Measurements from ENCODE around the gene NOSIP.

The NOSIP gene

DNA sequence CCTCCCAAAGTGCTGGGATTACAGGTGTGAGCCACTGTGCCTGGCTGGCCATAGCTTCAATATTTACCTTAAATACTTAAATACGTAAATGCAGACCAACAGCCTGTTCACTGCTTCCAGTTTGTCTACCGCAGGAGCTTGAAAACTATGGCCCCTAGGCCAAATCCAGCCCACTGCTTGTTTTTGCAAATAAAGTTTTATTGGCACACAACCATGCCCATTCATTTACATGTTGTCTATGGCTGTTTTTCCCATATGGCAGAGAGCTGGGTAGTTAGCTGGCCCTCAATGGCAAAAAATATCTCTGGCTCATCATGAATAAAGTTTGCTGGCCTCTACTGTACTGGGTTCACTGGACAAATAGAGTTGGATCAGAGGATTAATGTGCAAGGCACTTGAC lies 22.4 kb upstream of the NOSIP start:
- H3K4me3 Mint-ChIP-seq: no peak overlapping the region
- H3K27ac Mint-ChIP-seq: no peak overlapping the region
- no peak for DNase-seq
- ATAC-seq (replicated peaks): no peak
- H3K9me3 Mint-ChIP-seq: no peaks in the 10 kb centered on the region
- peaks cover 42% of the 10 kb centered on the region for H3K36me3 Mint-ChIP-seq (ENCODE audit: insufficient read depth)
- peaks cover 19 to 24% of the 10 kb centered on the region in 2 donors for H3K4me1 Mint-ChIP-seq (ENCODE audit: low read depth in 2 of 2)
- no peaks in the 10 kb centered on the region for H3K27me3 Mint-ChIP-seq

- DNase-seq (no peak), ATAC-seq (replicated peaks) (no peak)
- Mint-ChIP-seq H3K4me3 (no peak overlapping the region), H3K27ac (no peak overlapping the region), H3K4me1 (ENCODE audit: low read depth in 2 of 2) (peaks cover 18 to 19% of the 10 kb centered on the region in 2 donors), H3K36me3 (ENCODE audit: insufficient read depth) (peaks cover 33% of the 10 kb centered on the region), H3K9me3 (no peaks in the 10 kb centered on the region), H3K27me3 (no peaks in the 10 kb centered on the region)
These were observed 21.2 kb upstream of the NOSIP start for GRCh38 chr19:49601482-49602038.

DNA sequence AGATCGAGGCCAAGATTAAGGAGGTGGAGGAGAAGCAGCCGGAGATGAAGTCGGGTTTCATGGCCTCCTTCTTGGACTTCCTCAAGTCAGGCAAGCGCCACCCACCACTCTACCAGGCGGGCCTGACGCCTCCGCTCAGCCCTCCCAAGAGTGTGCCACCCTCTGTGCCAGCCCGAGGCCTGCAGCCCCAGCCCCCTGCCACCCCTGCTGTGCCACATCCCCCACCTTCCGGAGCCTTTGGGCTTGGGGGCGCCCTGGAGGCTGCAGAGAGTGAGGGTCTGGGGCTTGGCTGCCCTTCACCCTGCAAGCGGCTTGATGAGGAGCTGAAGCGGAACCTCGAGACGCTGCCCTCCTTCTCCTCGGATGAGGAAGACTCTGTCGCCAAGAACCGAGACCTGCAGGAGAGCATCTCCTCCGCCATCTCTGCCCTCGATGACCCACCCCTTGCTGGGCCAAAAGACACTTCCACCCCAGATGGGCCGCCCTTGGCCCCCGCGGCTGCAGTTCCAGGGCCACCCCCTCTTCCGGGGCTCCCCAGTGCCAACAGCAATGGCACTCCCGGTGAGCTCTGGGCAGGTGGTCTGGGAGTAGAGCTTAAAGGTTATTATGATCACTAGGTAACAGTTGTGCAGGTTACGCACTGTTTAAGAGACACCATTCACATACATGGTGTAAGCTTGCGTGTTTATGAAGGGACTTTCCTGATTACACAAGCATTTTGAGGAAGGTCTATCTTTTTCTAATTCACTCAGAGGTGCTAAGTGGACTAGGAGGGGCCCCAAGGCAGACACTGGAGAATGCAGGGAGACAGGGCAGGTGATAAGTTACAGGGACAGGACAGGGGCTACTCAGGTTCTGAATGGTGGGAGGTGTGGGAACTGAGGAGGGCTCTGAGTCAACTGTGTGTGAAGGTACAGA lies 19.3 kb upstream of the NOSIP start:
- Mint-ChIP-seq H3K4me3 (no peak overlapping the region), H3K4me1 (ENCODE audit: low read depth in 2 of 2) (peaks cover 15 to 20% of the 10 kb centered on the region in 2 donors), H3K36me3 (ENCODE audit: insufficient read depth) (peaks cover 33% of the 10 kb centered on the region), H3K27ac (peak overlapping the region; percentile 65 to 88), H3K27me3 (no peaks in the 10 kb centered on the region), H3K9me3 (no peaks in the 10 kb centered on the region)
- DNase-seq (no peak), ATAC-seq (replicated peaks) (no peak)

GRCh38 chr19:49597703-49597974 lies 17.3 kb upstream of the NOSIP start:
- DNase-seq (no peak), ATAC-seq (replicated peaks) (no peak)
- no peak overlapping the region for H3K4me3 Mint-ChIP-seq
- H3K27ac Mint-ChIP-seq: peak overlapping the region in 1 of 2 donors; percentile 57
- no peaks in the 10 kb centered on the region for H3K27me3 Mint-ChIP-seq
- no peaks in the 10 kb centered on the region for H3K9me3 Mint-ChIP-seq
- peaks cover 26 to 34% of the 10 kb centered on the region in 2 donors for H3K4me1 Mint-ChIP-seq (ENCODE audit: low read depth in 2 of 2)
- H3K36me3 Mint-ChIP-seq (ENCODE audit: insufficient read depth): peaks cover 38% of the 10 kb centered on the region

DNA sequence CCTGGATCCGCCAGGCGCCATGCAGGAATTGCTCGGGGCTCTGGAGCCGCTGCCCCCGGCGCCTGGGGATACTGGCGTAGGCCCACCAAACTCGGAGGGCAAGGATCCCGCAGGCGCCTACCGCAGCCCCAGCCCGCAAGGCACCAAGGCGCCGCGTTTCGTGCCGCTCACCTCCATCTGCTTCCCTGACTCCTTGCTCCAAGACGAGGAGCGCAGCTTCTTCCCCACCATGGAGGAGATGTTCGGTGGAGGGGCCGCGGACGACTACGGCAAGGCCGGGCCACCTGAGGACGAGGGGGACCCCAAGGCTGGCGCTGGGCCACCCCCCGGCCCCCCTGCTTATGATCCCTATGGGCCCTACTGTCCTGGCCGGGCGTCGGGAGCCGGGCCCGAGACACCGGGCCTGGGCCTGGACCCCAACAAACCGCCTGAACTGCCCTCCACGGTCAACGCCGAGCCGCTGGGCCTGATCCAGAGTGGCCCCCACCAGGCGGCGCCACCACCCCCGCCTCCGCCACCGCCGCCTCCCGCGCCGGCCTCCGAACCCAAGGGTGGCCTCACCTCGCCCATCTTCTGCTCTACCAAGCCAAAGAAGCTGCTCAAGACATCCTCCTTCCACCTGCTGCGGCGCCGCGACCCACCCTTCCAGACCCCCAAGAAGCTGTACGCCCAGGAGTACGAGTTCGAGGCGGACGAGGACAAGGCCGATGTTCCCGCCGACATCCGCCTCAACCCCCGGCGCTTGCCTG lies 16.8 kb upstream of the NOSIP start:
- Mint-ChIP-seq H3K9me3 (no peaks in the 10 kb centered on the region), H3K4me3 (no peak overlapping the region), H3K4me1 (ENCODE audit: low read depth in 2 of 2) (peaks cover 31 to 39% of the 10 kb centered on the region in 2 donors), H3K36me3 (ENCODE audit: insufficient read depth) (peaks cover 38% of the 10 kb centered on the region), H3K27me3 (no peaks in the 10 kb centered on the region), H3K27ac (peak overlapping the region in 1 of 2 donors; percentile 57)
- no peak for ATAC-seq (replicated peaks)
- DNase-seq: no peak

DNA sequence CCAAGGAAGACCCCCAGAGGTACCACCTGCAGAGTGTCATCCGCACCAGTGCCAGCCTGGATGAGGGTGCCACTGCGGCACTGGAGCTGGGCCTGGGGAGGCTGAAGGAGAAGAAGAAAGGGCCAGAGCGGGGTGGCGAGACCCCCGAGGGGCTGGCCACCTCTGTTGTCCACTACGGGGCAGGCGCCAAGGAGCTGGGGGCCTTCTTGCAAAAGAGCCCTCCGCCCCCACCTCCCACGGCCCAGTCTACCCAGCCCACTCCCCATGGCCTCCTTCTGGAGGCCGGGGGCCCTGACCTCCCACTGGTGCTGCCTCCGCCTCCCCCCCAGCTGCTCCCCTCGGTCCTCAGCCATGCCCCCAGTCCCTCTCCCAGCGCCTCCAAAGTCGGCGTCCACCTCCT lies 16.1 kb upstream of the NOSIP start:
- Mint-ChIP-seq H3K4me1 (ENCODE audit: low read depth in 2 of 2) (peaks cover 32 to 40% of the 10 kb centered on the region in 2 donors), H3K27ac (no peak overlapping the region)

DNA sequence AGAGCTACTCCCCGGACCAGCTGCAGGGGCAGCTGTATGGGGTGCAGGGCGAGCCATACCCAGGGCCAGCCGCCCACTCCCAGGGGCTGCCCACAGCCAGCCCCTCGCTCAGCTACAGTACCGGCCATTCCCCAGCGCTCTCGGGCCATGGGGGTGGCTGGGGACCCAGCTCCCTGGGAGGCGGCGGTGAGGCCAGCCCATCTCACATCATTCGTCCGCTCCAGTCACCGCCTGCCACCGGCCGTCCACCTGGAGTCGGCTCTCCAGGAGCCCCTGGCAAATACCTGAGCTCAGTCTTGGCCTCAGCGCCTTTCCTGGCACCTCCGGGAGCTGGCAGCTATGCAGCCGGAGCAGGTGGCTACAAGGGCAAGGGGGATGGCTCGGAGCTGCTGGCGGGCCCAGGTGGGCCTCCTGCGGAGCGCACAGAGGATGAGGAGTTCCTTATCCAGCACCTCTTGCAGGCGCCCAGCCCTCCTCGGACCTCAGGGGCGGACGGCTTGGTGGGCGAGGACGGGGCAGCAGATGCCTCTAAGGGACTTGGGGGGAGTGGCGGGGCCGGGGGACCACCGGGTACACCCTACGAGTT lies 15.6 kb upstream of the NOSIP start:
- H3K27ac Mint-ChIP-seq: no peak overlapping the region
- no peak for DNase-seq
- no peaks in the 10 kb centered on the region for H3K9me3 Mint-ChIP-seq
- peaks cover 29 to 37% of the 10 kb centered on the region in 2 donors for H3K4me1 Mint-ChIP-seq (ENCODE audit: low read depth in 2 of 2)
- H3K27me3 Mint-ChIP-seq: no peaks in the 10 kb centered on the region
- peaks cover 34% of the 10 kb centered on the region for H3K36me3 Mint-ChIP-seq (ENCODE audit: insufficient read depth)
- H3K4me3 Mint-ChIP-seq: no peak overlapping the region
- ATAC-seq (replicated peaks): no peak

More for the DNA sequence above, 16.1 kb upstream of the NOSIP start:
- no peak overlapping the region for H3K4me3 Mint-ChIP-seq
- H3K27me3 Mint-ChIP-seq: no peaks in the 10 kb centered on the region
- no peak for DNase-seq
- H3K9me3 Mint-ChIP-seq: no peaks in the 10 kb centered on the region
- H3K36me3 Mint-ChIP-seq (ENCODE audit: insufficient read depth): peaks cover 38% of the 10 kb centered on the region
- ATAC-seq (replicated peaks): no peak

- Mint-ChIP-seq H3K4me3 (no peak overlapping the region), H3K27me3 (no peaks in the 10 kb centered on the region), H3K9me3 (no peaks in the 10 kb centered on the region), H3K27ac (no peak overlapping the region), H3K4me1 (ENCODE audit: low read depth in 2 of 2) (peaks cover 31 to 36% of the 10 kb centered on the region in 2 donors), H3K36me3 (ENCODE audit: insufficient read depth) (peaks cover 41% of the 10 kb centered on the region)
- ATAC-seq (replicated peaks): no peak
- no peak for DNase-seq
These were observed 14.8 kb upstream of the NOSIP start for GRCh38 chr19:49594993-49595818.

- Mint-ChIP-seq H3K4me1 (ENCODE audit: low read depth in 2 of 2) (peaks cover 32 to 33% of the 10 kb centered on the region in 2 donors), H3K27ac (peak overlapping the region; percentile 78 to 92), H3K4me3 (peak overlapping the region; percentile 79 to 89), H3K36me3 (ENCODE audit: insufficient read depth) (peaks cover 44% of the 10 kb centered on the region), H3K27me3 (no peaks in the 10 kb centered on the region), H3K9me3 (no peaks in the 10 kb centered on the region)
- DNase-seq (no peak), ATAC-seq (replicated peaks) (no peak)
These were observed 14.0 kb upstream of the NOSIP start for GRCh38 chr19:49594157-49594992.

DNA sequence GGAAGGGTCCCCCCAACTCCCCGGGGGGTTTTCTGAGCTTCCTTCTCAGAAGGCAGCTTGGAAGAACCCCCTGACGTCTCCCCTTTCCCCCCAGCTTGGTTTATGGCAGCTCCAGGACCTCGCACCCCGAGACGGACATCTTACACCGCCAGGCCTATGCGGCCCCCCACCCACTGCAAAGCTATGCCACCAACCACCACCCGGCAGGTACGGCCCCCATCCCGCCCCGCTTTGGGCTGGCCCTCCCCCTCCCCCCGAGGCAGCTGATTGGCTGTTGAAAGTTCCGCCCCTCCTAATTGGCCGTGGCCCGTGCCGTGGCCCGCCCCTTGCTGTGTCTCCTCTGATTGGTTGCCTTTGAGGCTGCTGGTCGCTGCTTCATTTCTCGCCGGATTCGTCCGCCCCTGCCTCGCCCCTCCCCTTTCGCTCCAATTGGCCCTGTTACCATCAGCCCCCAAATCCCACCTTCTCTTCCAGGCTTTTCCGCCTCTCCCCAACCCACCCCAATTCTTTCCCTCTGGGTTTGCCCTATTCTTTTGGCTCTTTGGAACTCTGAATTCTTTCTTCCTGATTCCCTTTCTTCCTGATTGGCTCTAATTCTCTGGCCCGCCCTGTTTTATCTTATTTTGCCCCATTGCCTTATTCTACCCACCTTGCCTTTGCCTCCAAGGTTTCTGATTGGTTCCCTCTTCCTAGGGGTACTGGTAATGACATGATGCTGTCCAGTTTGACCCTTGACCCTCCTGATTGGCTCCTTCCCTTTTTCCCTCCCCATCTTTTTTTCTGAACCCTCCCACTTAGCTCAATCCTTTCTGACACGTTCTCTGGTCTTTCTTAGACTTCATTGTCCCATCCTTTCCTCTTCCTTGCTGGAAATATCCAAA lies 13.1 kb upstream of the NOSIP start:
- peaks cover 34 to 36% of the 10 kb centered on the region in 2 donors for H3K4me1 Mint-ChIP-seq (ENCODE audit: low read depth in 2 of 2)
- H3K36me3 Mint-ChIP-seq (ENCODE audit: insufficient read depth): peaks cover 44% of the 10 kb centered on the region
- H3K4me3 Mint-ChIP-seq: peak overlapping the region; percentile 79 to 89
- ATAC-seq (replicated peaks) (peak; percentile 44), DNase-seq (peak; percentile 84 to 85 (median 84))
- peak overlapping the region; percentile 78 to 92 for H3K27ac Mint-ChIP-seq
- H3K9me3 Mint-ChIP-seq: no peaks in the 10 kb centered on the region
- H3K27me3 Mint-ChIP-seq: no peaks in the 10 kb centered on the region

DNA sequence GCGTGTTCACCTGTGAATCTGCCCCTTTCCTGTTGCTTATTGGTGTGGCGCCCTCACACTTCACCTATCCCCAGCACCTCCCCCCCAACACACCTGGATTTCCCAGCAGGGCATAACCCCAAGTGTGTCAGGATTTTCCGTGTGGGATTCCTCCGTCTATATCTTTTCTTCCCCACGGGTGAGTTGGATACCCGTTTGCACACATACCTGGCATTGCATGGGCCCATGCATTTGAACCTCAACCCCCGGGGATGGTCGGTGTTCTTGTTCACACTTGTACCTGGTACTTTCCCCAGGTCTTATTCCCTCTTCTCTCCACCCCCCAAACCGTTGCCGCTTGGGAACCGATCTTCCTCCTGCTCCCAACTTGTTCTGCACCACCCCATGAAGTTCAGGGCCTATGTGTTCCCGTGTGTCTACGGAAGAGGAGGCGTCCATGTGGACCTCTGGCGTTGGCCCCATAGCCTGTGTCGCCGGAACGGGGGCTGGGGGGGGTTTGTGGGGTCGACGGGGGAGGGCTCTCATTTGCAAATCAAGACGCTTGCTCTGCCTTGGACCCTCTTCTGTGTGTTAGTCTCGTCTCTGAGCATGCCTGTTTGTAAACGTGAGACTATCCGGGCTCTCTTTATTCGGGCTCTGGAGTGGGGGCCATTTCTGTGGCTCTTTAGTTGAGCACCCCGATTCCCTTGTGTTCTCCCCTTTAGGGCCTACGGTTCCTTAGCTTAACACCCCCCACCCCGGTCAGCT lies 12.3 kb upstream of the NOSIP start:
- H3K27me3 Mint-ChIP-seq: no peaks in the 10 kb centered on the region
- peak overlapping the region; percentile 45 to 78 for H3K27ac Mint-ChIP-seq
- no peaks in the 10 kb centered on the region for H3K9me3 Mint-ChIP-seq
- peak overlapping the region; percentile 79 to 89 for H3K4me3 Mint-ChIP-seq
- H3K36me3 Mint-ChIP-seq (ENCODE audit: insufficient read depth): peaks cover 41% of the 10 kb centered on the region
- DNase-seq (peak in 1 of 3 experiments; percentile 16), ATAC-seq (replicated peaks) (no peak)
- peaks cover 34 to 36% of the 10 kb centered on the region in 2 donors for H3K4me1 Mint-ChIP-seq (ENCODE audit: low read depth in 2 of 2)

All from effector memory CD8-positive, alpha-beta T cell (primary cell).